ENCODE measurements around the gene INTS7. TPM values are rescaled to one million over a fixed set of nuclear protein-coding genes. Genes with fewer than 3 reads are reported as not detected.
A peak's percentile ranks its signal among the peaks of the same experiment; 100 is the strongest.

INTS7 gene
- polyA plus RNA-seq, 3 donors = 6.1 to 10.7 (median 7.6) TPM

DNA sequence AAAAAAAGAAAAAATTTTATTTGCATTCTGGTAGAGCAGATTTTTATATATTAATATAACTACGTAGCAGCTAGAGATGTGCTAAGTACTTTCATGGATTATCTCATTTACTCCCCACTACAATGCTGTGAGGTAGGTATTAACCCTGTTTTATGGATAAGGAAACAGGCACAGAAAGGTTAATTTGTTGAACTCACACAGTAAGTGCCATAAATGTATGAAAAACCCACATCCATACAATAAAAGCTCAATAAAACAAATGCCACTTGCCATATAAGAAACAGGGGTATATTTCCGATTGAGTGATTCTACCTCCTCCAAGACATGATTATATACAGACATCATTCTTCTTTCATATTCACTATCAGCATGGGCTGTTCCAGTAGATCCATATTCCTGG lies 83.1 kb downstream of the INTS7 start:
- H3K27ac Mint-ChIP-seq = no peak overlapping the region
- H4K20me1 ChIP-seq (ENCODE audit: insufficient read depth, low read length) = no peaks in the 10 kb centered on the region
- H3K9me3 Mint-ChIP-seq = peaks cover 0 to 2% (median 0%) of the 10 kb centered on the region in 7 donors
- TF ChIP-seq, protein P1, sequence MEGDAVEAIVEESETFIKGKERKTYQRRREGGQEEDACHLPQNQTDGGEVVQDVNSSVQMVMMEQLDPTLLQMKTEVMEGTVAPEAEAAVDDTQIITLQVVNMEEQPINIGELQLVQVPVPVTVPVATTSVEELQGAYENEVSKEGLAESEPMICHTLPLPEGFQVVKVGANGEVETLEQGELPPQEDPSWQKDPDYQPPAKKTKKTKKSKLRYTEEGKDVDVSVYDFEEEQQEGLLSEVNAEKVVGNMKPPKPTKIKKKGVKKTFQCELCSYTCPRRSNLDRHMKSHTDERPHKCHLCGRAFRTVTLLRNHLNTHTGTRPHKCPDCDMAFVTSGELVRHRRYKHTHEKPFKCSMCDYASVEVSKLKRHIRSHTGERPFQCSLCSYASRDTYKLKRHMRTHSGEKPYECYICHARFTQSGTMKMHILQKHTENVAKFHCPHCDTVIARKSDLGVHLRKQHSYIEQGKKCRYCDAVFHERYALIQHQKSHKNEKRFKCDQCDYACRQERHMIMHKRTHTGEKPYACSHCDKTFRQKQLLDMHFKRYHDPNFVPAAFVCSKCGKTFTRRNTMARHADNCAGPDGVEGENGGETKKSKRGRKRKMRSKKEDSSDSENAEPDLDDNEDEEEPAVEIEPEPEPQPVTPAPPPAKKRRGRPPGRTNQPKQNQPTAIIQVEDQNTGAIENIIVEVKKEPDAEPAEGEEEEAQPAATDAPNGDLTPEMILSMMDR (IDR thresholded peaks at IDR 0.05) = no peak
- intact Hi-C loops (cut with micrococcal nuclease) = no loop called here
- peaks cover 21 to 27% of the 10 kb centered on the region in 2 donors for H3K4me1 ChIP-seq (ENCODE audit: control insufficient read depth in 1 of 2, insufficient read depth in 2 of 2, low read length in 2 of 2)
- no peak overlapping the region for H2AFZ ChIP-seq (ENCODE audit: insufficient read depth, low read depth, low read length, poor library complexity, severe bottlenecking)
- H3K79me2 ChIP-seq (ENCODE audit: insufficient read depth, low read length) = no peaks in the 10 kb centered on the region
- no peaks in the 10 kb centered on the region for H3K9me3 ChIP-seq (replicated peaks in 1 of 2; ENCODE audit: control insufficient read depth in 1 of 2, insufficient read depth in 1 of 2, low read length in 2 of 2)
- H3K36me3 Mint-ChIP-seq = peaks cover 10 to 17% of the 10 kb centered on the region in 2 donors
- H3K36me3 ChIP-seq (replicated peaks in 1 of 2; ENCODE audit: control insufficient read depth in 1 of 2, insufficient read depth in 2 of 2, low read length in 2 of 2) = peaks cover 0 to 3% of the 10 kb centered on the region in 2 donors
- no peak overlapping the region for H3K4me3 ChIP-seq (replicated peaks in 1 of 3; ENCODE audit: low read depth in 2 of 3, low read length in 3 of 3)
- H3K27ac ChIP-seq (ENCODE audit: low read depth in 1 of 2, low read length in 2 of 2) = no peak overlapping the region
- no peak overlapping the region for H3K9ac ChIP-seq (ENCODE audit: insufficient read depth, low read length, poor library complexity, severe bottlenecking)
- no peak overlapping the region for H3K4me3 Mint-ChIP-seq
- H3K27me3 Mint-ChIP-seq (ENCODE audit: low read depth in 3 of 3) = no peaks in the 10 kb centered on the region
- no peaks in the 10 kb centered on the region for H3K27me3 ChIP-seq (ENCODE audit: control insufficient read depth in 2 of 2, insufficient read depth in 2 of 2, low read length in 2 of 2)
- no peak for DNase-seq
- no CpG with 5 or more reads among the region's 2 CpGs for WGBS (ENCODE audit: insufficient coverage)
- H3K4me1 Mint-ChIP-seq = no peaks in the 10 kb centered on the region
- H3K4me2 ChIP-seq (replicated peaks; ENCODE audit: extremely low read depth, low read length, poor library complexity, severe bottlenecking) = no peak overlapping the region

DNA sequence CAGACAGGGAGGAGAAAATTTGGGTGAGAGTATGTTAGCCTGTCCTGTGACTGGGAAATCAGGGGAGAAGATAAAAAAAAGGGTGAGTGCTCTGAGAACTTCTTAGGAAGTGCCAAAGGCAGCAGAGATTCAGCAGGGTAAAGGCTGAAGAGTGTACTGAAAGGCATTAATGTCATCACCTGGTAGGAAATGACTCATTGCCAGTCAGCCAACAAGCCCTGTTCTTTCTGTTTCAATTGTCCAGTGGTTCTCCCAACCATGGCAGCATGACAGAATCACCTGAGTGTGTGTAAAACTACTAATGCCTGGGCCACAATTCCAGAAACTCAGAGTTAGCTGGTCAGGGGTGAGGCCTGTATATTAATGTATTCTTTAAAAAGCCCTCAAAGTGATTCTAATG lies 83.5 kb downstream of the INTS7 start:
- H3K9me3 ChIP-seq (replicated peaks in 1 of 2; ENCODE audit: control insufficient read depth in 1 of 2, insufficient read depth in 1 of 2, low read length in 2 of 2) = no peaks in the 10 kb centered on the region
- no peaks in the 10 kb centered on the region for H4K20me1 ChIP-seq (ENCODE audit: insufficient read depth, low read length)
- no peak overlapping the region for H3K4me2 ChIP-seq (replicated peaks; ENCODE audit: extremely low read depth, low read length, poor library complexity, severe bottlenecking)
- H3K9ac ChIP-seq (ENCODE audit: insufficient read depth, low read length, poor library complexity, severe bottlenecking) = no peak overlapping the region
- Mint-ChIP-seq H3K4me3 (no peak overlapping the region), H3K4me1 (no peaks in the 10 kb centered on the region), H3K36me3 (peaks cover 5 to 14% of the 10 kb centered on the region in 2 donors), H3K27ac (peak overlapping the region in 4 of 7 donors; percentile 4 to 78 (median 70)), H3K27me3 (ENCODE audit: low read depth in 3 of 3) (no peaks in the 10 kb centered on the region), H3K9me3 (peaks cover 0 to 2% (median 0%) of the 10 kb centered on the region in 7 donors)
- DNase-seq = peak in 2 of 3 donors; percentile 22 to 46
- no peaks in the 10 kb centered on the region for H3K79me2 ChIP-seq (ENCODE audit: insufficient read depth, low read length)
- no peak overlapping the region for H3K4me3 ChIP-seq (replicated peaks in 1 of 3; ENCODE audit: low read depth in 2 of 3, low read length in 3 of 3)
- peaks cover 21 to 27% of the 10 kb centered on the region in 2 donors for H3K4me1 ChIP-seq (ENCODE audit: control insufficient read depth in 1 of 2, insufficient read depth in 2 of 2, low read length in 2 of 2)
- no peak overlapping the region for H2AFZ ChIP-seq (ENCODE audit: insufficient read depth, low read depth, low read length, poor library complexity, severe bottlenecking)
- H3K27me3 ChIP-seq (ENCODE audit: control insufficient read depth in 2 of 2, insufficient read depth in 2 of 2, low read length in 2 of 2) = no peaks in the 10 kb centered on the region
- intact Hi-C loops (cut with micrococcal nuclease) = no loop called here
- TF ChIP-seq, protein P1 (IDR thresholded peaks at IDR 0.05) = no peak
- no peaks in the 10 kb centered on the region for H3K36me3 ChIP-seq (replicated peaks in 1 of 2; ENCODE audit: control insufficient read depth in 1 of 2, insufficient read depth in 2 of 2, low read length in 2 of 2)
- peak overlapping the region in 1 of 2 donors; percentile 45 for H3K27ac ChIP-seq (ENCODE audit: low read depth in 1 of 2, low read length in 2 of 2)

All from CD14-positive monocyte (primary cell).